Measurements from ENCODE around the gene PDSS2. TPM values are rescaled to one million over a fixed set of nuclear protein-coding genes. Genes with fewer than 3 reads are reported as not detected.

Gene PDSS2
- total RNA-seq, 1 donor from 2014 or later: 14.9 TPM

GRCh38 chr6:107259951-107260350 is 199.4 kb downstream of the PDSS2 start:
- H3K27ac Mint-ChIP-seq (ENCODE audit: unreplicated experiment): no peak overlapping the region
- no peak for TF ChIP-seq CTCF (conservative IDR thresholded peaks at IDR 0.05)
- peaks cover 7% of the 10 kb centered on the region for H3K36me3 Mint-ChIP-seq (ENCODE audit: low read depth)
- DNase-seq (ENCODE audit: low read depth, low spot score): no peak
- no peak overlapping the region for H3K4me3 Mint-ChIP-seq
- no peaks in the 10 kb centered on the region for H3K9me3 Mint-ChIP-seq
- no peaks in the 10 kb centered on the region for H3K27me3 Mint-ChIP-seq (ENCODE audit: low read depth)
- H3K4me1 Mint-ChIP-seq: no peaks in the 10 kb centered on the region

- H3K36me3 Mint-ChIP-seq (ENCODE audit: low read depth): no peaks in the 10 kb centered on the region
- TF ChIP-seq CTCF (conservative IDR thresholded peaks at IDR 0.05): no peak
- H3K9me3 Mint-ChIP-seq: no peaks in the 10 kb centered on the region
- H3K27ac Mint-ChIP-seq (ENCODE audit: unreplicated experiment): no peak overlapping the region
- peaks cover 16% of the 10 kb centered on the region for H3K4me1 Mint-ChIP-seq
- no peaks in the 10 kb centered on the region for H3K27me3 Mint-ChIP-seq (ENCODE audit: low read depth)
- H3K4me3 Mint-ChIP-seq: no peak overlapping the region
- no peak for DNase-seq (ENCODE audit: low read depth, low spot score)
Observed at GRCh38 chr6:107248147-107248546, 211.2 kb downstream of the PDSS2 start.

GRCh38 chr6:107246972-107247615 is 212.3 kb downstream of the PDSS2 start:
- Mint-ChIP-seq H3K36me3 (ENCODE audit: low read depth) (no peaks in the 10 kb centered on the region), H3K4me1 (peaks cover 16% of the 10 kb centered on the region), H3K27ac (ENCODE audit: unreplicated experiment) (no peak overlapping the region), H3K9me3 (no peaks in the 10 kb centered on the region), H3K27me3 (ENCODE audit: low read depth) (no peaks in the 10 kb centered on the region), H3K4me3 (no peak overlapping the region)
- DNase-seq (ENCODE audit: low read depth, low spot score): no peak
- TF ChIP-seq CTCF (conservative IDR thresholded peaks at IDR 0.05): no peak

GRCh38 chr6:107246249-107246971 is 213.0 kb downstream of the PDSS2 start:
- no peak overlapping the region for H3K27ac Mint-ChIP-seq (ENCODE audit: unreplicated experiment)
- TF ChIP-seq CTCF (conservative IDR thresholded peaks at IDR 0.05): no peak
- H3K27me3 Mint-ChIP-seq (ENCODE audit: low read depth): no peaks in the 10 kb centered on the region
- peaks cover 21% of the 10 kb centered on the region for H3K4me1 Mint-ChIP-seq
- H3K4me3 Mint-ChIP-seq: no peak overlapping the region
- peaks cover 4% of the 10 kb centered on the region for H3K36me3 Mint-ChIP-seq (ENCODE audit: low read depth)
- DNase-seq (ENCODE audit: low read depth, low spot score): no peak
- H3K9me3 Mint-ChIP-seq: peaks cover 4% of the 10 kb centered on the region

GRCh38 chr6:107244742-107245480 is 214.5 kb downstream of the PDSS2 start:
- Mint-ChIP-seq H3K4me3 (no peak overlapping the region), H3K27me3 (ENCODE audit: low read depth) (no peaks in the 10 kb centered on the region), H3K4me1 (peaks cover 22% of the 10 kb centered on the region), H3K27ac (ENCODE audit: unreplicated experiment) (no peak overlapping the region), H3K9me3 (peaks cover 4% of the 10 kb centered on the region), H3K36me3 (ENCODE audit: low read depth) (peaks cover 4% of the 10 kb centered on the region)
- no peak for TF ChIP-seq CTCF (conservative IDR thresholded peaks at IDR 0.05)
- no peak for DNase-seq (ENCODE audit: low read depth, low spot score)

All from neural crest cell (in vitro differentiated cells).